GM12891 (cell line): Measurements from ENCODE around the gene KCTD15.

Experiments used
- PAX5 ChIP-seq: IDR thresholded peaks from 2 replicates; pipeline ENCODE4 v1.6.1; 2011; ENCODE audit warnings: low read length, moderate library complexity, mild to moderate bottlenecking; ENCODE audit not compliant: insufficient read depth, severe bottlenecking
- POLR2A ChIP-seq: IDR thresholded peaks from 2 replicates; pipeline ENCODE4 v1.6.1; 2011; ENCODE audit warnings: low read depth, low read length, control low read depth
- POLR2AphosphoS5 ChIP-seq: IDR thresholded peaks from 2 replicates; pipeline ENCODE4 v1.6.1; 2011; ENCODE audit warnings: low read depth, low read length, control low read depth
- POU2F2 ChIP-seq: IDR thresholded peaks from 2 replicates; pipeline ENCODE4 v1.6.1; 2011; ENCODE audit warnings: low read depth, mild to moderate bottlenecking, control low read depth, low read length, moderate library complexity
- SPI1 ChIP-seq: IDR thresholded peaks from 2 replicates; pipeline ENCODE4 v1.6.1; 2011; ENCODE audit warnings: low read depth, low read length, control low read depth
- TAF1 ChIP-seq: IDR thresholded peaks from 2 replicates; pipeline ENCODE4 v1.6.1; 2011; ENCODE audit warnings: low read depth, low read length, control low read depth

DNA sequence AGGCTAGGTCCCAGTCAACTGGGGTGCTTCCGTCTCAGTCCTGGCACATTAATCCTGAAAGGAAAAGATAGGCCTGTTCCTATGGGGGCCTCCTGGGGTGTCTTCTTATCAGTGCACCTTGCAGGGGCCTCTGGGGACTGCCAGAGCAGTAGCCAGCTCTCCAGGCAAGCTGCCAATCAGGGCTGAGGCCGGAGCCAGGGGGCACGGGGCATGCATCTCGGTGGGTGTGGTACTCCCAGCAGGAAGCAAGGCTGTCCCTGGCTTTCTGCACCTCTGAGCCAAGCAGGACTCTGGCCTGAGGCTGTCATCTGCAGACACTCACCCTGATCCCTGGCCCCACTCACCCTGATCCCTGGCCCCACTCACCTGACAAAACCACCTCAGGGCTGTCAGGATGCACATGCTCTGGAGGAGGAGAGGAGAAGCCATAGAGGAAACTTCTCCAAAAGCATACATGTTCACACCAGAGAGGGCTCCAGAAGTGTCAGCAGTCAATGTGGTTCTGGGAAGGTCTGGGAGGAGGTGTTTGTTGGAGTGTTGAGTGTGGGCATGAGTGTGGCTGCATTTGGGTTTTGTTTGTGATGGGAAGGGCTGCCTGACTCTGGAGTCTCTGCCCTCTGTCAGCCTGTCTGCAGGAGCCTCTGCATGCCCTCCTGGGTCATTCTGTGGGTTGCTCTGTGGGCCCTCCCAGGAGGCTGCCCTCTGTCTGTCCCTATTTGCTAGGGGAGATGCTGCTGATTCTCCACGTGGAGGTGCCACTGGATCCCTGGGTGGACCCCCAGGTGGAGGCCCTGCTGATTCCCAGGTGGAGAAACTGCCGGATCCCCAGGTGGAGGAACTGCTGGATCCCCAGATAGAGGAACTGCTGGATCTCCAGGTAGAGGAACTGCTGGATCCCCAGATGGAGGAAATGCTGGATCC lies 22.7 kb upstream of the KCTD15 start:
- TF ChIP-seq POLR2AphosphoS5: no peak
- no peak for TF ChIP-seq POLR2A
- no peak for TF ChIP-seq TAF1
- TF ChIP-seq SPI1: no peak
- TF ChIP-seq POU2F2: no peak
- TF ChIP-seq PAX5: no peak
